ENCODE data around the gene ASMT.
"Not testable (repeated sequence)": the region's sequence is repeated elsewhere in the genome, so short reads cannot be mapped to it uniquely, and the experiment has no call there.

The ASMT gene

GRCh38 chrX:1629244-1629643 lies 14.4 kb downstream of the ASMT start:
- Mint-ChIP-seq H3K27me3 (ENCODE audit: low read depth) (peaks cover 13% of the 10 kb centered on the region), H3K36me3 (ENCODE audit: low read depth) (no peaks in the 10 kb centered on the region), H3K27ac (no peak overlapping the region), H3K4me1 (no peaks in the 10 kb centered on the region), H3K4me3 (no peak overlapping the region), H3K9me3 (peaks cover 5% of the 10 kb centered on the region)
- no peak for TF ChIP-seq CTCF (IDR thresholded peaks at IDR 0.05; ENCODE audit: unreplicated experiment in 3 of 3)

GRCh38 chrX:1646009-1646408 lies 31.1 kb downstream of the ASMT start:
- TF ChIP-seq CTCF (IDR thresholded peaks at IDR 0.05; ENCODE audit: unreplicated experiment in 3 of 3): no peak
- peaks cover 8% of the 10 kb centered on the region for H3K36me3 Mint-ChIP-seq (ENCODE audit: low read depth)
- no peak overlapping the region for H3K27ac Mint-ChIP-seq
- peaks cover 4% of the 10 kb centered on the region for H3K27me3 Mint-ChIP-seq (ENCODE audit: low read depth)
- no peak overlapping the region for H3K4me3 Mint-ChIP-seq
- H3K9me3 Mint-ChIP-seq: peaks cover 23% of the 10 kb centered on the region
- peaks cover 5% of the 10 kb centered on the region for H3K4me1 Mint-ChIP-seq

- H3K4me1 Mint-ChIP-seq: peaks cover 5% of the 10 kb centered on the region
These were observed 34.8 kb downstream of the ASMT start for GRCh38 chrX:1649621-1650020.

GRCh38 chrX:1652011-1652811 lies 37.4 kb downstream of the ASMT start:
- not testable (repeated sequence) for H3K36me3 Mint-ChIP-seq (ENCODE audit: low read depth); H3K27me3 Mint-ChIP-seq (ENCODE audit: low read depth); H3K4me1 Mint-ChIP-seq
- peaks cover 15% of the 10 kb centered on the region for H3K9me3 Mint-ChIP-seq
- H3K27ac Mint-ChIP-seq: peak overlapping the region in 1 of 3 experiments; percentile 80
- TF ChIP-seq CTCF (IDR thresholded peaks at IDR 0.05; ENCODE audit: unreplicated experiment in 3 of 3): peak; percentile 68 to 69 (median 68)
- H3K4me3 Mint-ChIP-seq: peak overlapping the region in 1 of 3 experiments; percentile 3

More at GRCh38 chrX:1649621-1650020, 34.8 kb downstream of the ASMT start:
- Mint-ChIP-seq H3K9me3 (peaks cover 25% of the 10 kb centered on the region), H3K27me3 (ENCODE audit: low read depth) (no peaks in the 10 kb centered on the region), H3K36me3 (ENCODE audit: low read depth) (peaks cover 8% of the 10 kb centered on the region), H3K27ac (peak overlapping the region in 2 of 3 experiments; percentile 69 to 70), H3K4me3 (peak overlapping the region; percentile 37 to 58 (median 57))
- TF ChIP-seq CTCF (IDR thresholded peaks at IDR 0.05; ENCODE audit: unreplicated experiment in 3 of 3): no peak

- no peak for TF ChIP-seq CTCF (IDR thresholded peaks at IDR 0.05; ENCODE audit: unreplicated experiment in 3 of 3)
- Mint-ChIP-seq H3K4me3 (no peak overlapping the region), H3K4me1 (peaks cover 14% of the 10 kb centered on the region), H3K27me3 (ENCODE audit: low read depth) (no peaks in the 10 kb centered on the region), H3K36me3 (ENCODE audit: low read depth) (no peaks in the 10 kb centered on the region), H3K9me3 (peaks cover 6% of the 10 kb centered on the region), H3K27ac (no peak overlapping the region)
These were observed 41.5 kb downstream of the ASMT start for GRCh38 chrX:1656379-1656778.
